CD4-positive, CD25-positive, alpha-beta regulatory T cell (primary cell): Measurements from ENCODE around the gene CABP4. TPM values are rescaled to one million over a fixed set of nuclear protein-coding genes. Genes with fewer than 3 reads are reported as not detected.

ENCODE experiments used
- ATAC-seq, 2 donors: fragments of 150-1000 bp; cut with Tn5 transposase; one replicate each; pipeline ENCODE4 v1.10.0; 2021; ENCODE audit warnings: low read depth in 2 of 2, moderate number of reproducible peaks in 2 of 2, moderate library complexity in 1 of 2
- DNase-seq, 3 donors: peaks; one replicate each; pipeline versions ENCODE4 v3.0.0 to v3.0.0-alpha.2; 2012 to 2022; ENCODE audit warnings: mixed read lengths in 1 of 3
- H3K27ac ChIP-seq: one replicate; pipeline ENCODE4 v1.7.0; 2013; ENCODE audit warnings: mild to moderate bottlenecking, low read length; ENCODE audit not compliant: insufficient read depth, poor library complexity, severe bottlenecking
- H3K27me3 ChIP-seq: one replicate; pipeline ENCODE4 v1.7.0; 2013; ENCODE audit warnings: low read length; ENCODE audit not compliant: control insufficient read depth, insufficient read depth
- H3K36me3 ChIP-seq: one replicate; pipeline ENCODE4 v1.7.0; 2013; ENCODE audit warnings: mild to moderate bottlenecking, low read length, moderate library complexity; ENCODE audit not compliant: control insufficient read depth, insufficient read depth
- H3K4me1 ChIP-seq: 2 replicates; pipeline ENCODE4 v1.7.0; 2013; ENCODE audit warnings: mild to moderate bottlenecking, low read length; ENCODE audit not compliant: insufficient read depth, control insufficient read depth, poor library complexity, severe bottlenecking
- H3K4me3 ChIP-seq: one replicate; pipeline ENCODE4 v1.7.0; 2013; ENCODE audit warnings: low read depth, mild to moderate bottlenecking, low read length, moderate library complexity
- H3K9me3 ChIP-seq, 2 experiments: 1 replicate in 1 of 2; 2 replicates in 1 of 2; pipeline ENCODE4 v1.7.0; 2013; ENCODE audit warnings: low read length in 2 of 2, mild to moderate bottlenecking in 1 of 2, moderate library complexity in 1 of 2; ENCODE audit not compliant: control insufficient read depth in 2 of 2
- H3K27ac Mint-ChIP-seq, 3 donors: one replicate each; pipeline ENCODE4 v1.8.0; 2020 to 2022; ENCODE audit warnings: mild to moderate bottlenecking in 3 of 3, mixed read lengths in 3 of 3, moderate library complexity in 2 of 3
- H3K27me3 Mint-ChIP-seq: one replicate; pipeline ENCODE4 v1.8.0; 2022; ENCODE audit warnings: mild to moderate bottlenecking, mixed read lengths
- H3K36me3 Mint-ChIP-seq: one replicate; pipeline ENCODE4 v1.8.0; 2020; ENCODE audit warnings: mixed read lengths
- H3K4me1 Mint-ChIP-seq, 4 donors: one replicate each; pipeline ENCODE4 v1.8.0; 2020 to 2022; ENCODE audit warnings: mixed read lengths in 4 of 4, mild to moderate bottlenecking in 1 of 4
- H3K4me3 Mint-ChIP-seq, 4 donors: one replicate each; pipeline ENCODE4 v1.8.0; 2020 to 2022; ENCODE audit warnings: mild to moderate bottlenecking in 4 of 4, mixed read lengths in 4 of 4, moderate library complexity in 3 of 4
- H3K9me3 Mint-ChIP-seq, 7 donors: one replicate each; pipeline ENCODE4 v1.8.0; 2020 to 2022; ENCODE audit warnings: mixed read lengths in 7 of 7, mild to moderate bottlenecking in 3 of 7, moderate library complexity in 2 of 7
- polyA plus RNA-seq, 4 donors: library from polyadenylated mRNA; unstranded; fragments of 300-500 nt; fragmentation: Illumina TruSeq; gene quantifications; one replicate each; pipeline ENCODE4 v1.2.3, GENCODE V29; 2021
- total RNA-seq: library from RNA; stranded (reverse); gene quantifications from one replicate; pipeline ENCODE4 v1.2.3, GENCODE V29; 2022

The CABP4 gene
- total and polyA plus RNA-seq, 5 donors from 2014 or later: 0.57 to 13.2 (median 0.96) TPM

DNA sequence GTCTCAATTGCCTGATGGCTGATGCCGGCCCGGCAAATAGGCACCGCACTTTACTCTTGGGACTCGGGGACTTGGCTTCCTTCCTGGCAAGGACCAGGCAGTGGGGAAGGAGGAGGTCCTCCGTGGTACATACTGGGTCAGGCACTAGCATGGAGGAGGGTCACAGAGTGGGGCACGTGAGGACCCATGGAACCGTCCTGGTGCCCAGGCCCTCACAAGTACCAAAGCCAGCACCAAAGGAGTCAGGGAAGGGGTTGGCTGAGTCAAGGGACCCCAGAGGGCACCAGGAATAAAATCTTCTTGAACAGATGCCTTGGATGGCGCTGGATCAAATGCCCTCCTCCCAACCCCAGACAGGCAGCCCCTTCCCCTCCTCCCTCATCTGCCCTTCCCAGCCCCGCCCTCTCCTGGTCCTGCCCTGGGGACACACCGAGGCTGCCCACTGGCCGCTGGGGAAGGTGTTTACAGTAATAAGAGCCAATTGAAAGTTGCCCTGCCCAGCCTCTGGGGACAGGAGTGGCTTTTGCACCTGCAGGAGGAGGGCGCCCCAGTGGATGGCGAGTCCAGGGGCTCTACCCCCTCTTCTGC is 45.3 kb upstream of the CABP4 start:
- H3K4me1 Mint-ChIP-seq: peaks cover 15 to 93% (median 45%) of the 10 kb centered on the region in 4 donors
- Histone ChIP-seq H3K27me3 (no peaks in the 10 kb centered on the region), H3K4me1 (peaks cover 96% of the 10 kb centered on the region), H3K27ac (peak overlapping the region; percentile 87), H3K9me3 (no peaks in the 10 kb centered on the region), H3K4me3 (peak overlapping the region; percentile 57), H3K36me3 (peaks cover 20% of the 10 kb centered on the region)
- peaks cover 20% of the 10 kb centered on the region for H3K36me3 Mint-ChIP-seq
- H3K27me3 Mint-ChIP-seq: no peaks in the 10 kb centered on the region
- H3K9me3 Mint-ChIP-seq: no peaks in the 10 kb centered on the region
- peak overlapping the region; percentile 89 to 99 (median 94) for H3K4me3 Mint-ChIP-seq
- DNase-seq: no peak
- H3K27ac Mint-ChIP-seq: peak overlapping the region; percentile 94 to 99 (median 95)
- ATAC-seq: no peak

- Histone ChIP-seq H3K27ac (peak overlapping the region; percentile 87), H3K27me3 (no peaks in the 10 kb centered on the region), H3K4me3 (no peak overlapping the region), H3K36me3 (peaks cover 20% of the 10 kb centered on the region), H3K9me3 (no peaks in the 10 kb centered on the region), H3K4me1 (peaks cover 96% of the 10 kb centered on the region)
- Mint-ChIP-seq H3K36me3 (peaks cover 16% of the 10 kb centered on the region), H3K4me3 (peak overlapping the region; percentile 89 to 99 (median 94)), H3K9me3 (no peaks in the 10 kb centered on the region), H3K27ac (peak overlapping the region; percentile 94 to 99 (median 95)), H3K27me3 (no peaks in the 10 kb centered on the region), H3K4me1 (peaks cover 15 to 93% (median 46%) of the 10 kb centered on the region in 4 donors)
- no peak for DNase-seq
- no peak for ATAC-seq
Measured at GRCh38 chr11:67410369-67410831, 44.8 kb upstream of the CABP4 start.

DNA sequence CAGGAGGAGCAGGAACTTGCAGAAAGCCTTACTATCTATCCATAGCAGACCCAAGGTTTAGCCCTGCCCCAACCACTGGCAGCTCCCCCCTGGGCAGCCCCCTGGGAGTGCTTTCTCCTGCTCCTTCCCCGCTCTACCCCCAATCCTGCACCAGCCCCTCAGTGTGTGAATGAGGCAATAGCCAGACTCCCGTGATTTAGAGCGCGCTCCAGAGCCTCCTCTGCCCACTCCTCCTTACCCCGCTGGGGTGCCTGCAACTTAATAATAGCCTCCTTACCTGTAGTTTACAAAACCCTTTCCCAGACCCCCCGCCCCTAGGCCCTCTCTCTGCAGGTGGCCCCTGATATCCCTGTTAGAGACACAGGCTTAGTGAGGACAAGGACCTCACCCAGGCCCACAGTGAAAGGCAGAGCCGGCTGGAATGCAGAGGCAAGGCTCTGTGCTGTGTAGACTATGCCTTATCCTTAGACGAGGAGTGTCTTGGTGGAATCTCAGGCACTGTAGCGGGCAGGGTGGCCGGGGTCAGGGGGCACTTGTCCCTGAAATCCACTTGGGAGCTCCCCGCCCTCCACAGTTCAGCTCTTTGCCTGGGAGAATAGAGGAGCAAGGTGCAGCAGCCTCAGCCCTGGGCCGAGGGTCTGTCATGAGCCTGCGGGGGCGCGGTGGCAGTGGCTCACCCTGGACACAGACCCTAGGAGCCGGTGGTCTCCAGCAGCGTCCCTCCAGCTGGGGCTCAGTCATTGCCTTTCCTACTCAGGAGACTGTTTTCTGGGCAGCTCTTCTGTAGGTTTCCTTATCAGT is 44.0 kb upstream of the CABP4 start:
- H3K4me1 ChIP-seq: peaks cover 93% of the 10 kb centered on the region
- no peaks in the 10 kb centered on the region for H3K9me3 Mint-ChIP-seq
- H3K27ac ChIP-seq: peak overlapping the region; percentile 57

DNA sequence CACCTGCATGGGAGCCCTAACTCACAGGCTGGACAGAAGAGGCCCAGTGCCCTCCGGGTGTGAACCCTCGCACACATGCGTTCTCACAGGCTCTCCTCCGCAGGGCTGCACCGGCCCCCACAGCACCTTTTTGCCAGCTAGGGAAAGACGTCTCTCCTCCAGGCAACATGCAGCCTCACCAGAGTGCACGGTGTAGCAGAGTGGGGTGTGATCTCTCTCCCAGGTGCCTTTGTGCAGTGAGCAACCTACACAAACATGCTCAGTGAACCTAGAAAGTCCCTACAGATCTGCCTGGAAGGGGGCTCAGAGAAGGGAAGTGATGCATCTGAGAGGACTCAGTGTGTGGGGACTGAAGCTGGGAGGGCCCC is 43.4 kb upstream of the CABP4 start:
- Mint-ChIP-seq H3K4me3 (peak overlapping the region in 3 of 4 donors; percentile 36 to 97 (median 43)), H3K27ac (peak overlapping the region in 2 of 3 donors; percentile 92 to 95)
- no peak for ATAC-seq

More for the DNA sequence above, 44.0 kb upstream of the CABP4 start:
- Mint-ChIP-seq H3K27ac (peak overlapping the region; percentile 25 to 95 (median 92)), H3K27me3 (no peaks in the 10 kb centered on the region), H3K36me3 (peaks cover 15% of the 10 kb centered on the region), H3K4me3 (peak overlapping the region; percentile 55 to 99 (median 94)), H3K4me1 (peaks cover 15 to 88% (median 46%) of the 10 kb centered on the region in 4 donors)
- Histone ChIP-seq H3K9me3 (no peaks in the 10 kb centered on the region), H3K36me3 (peaks cover 15% of the 10 kb centered on the region), H3K27me3 (no peaks in the 10 kb centered on the region), H3K4me3 (no peak overlapping the region)
- ATAC-seq: no peak
- DNase-seq: no peak

GRCh38 chr11:67412495-67413179 is 42.5 kb upstream of the CABP4 start:
- H3K4me3 Mint-ChIP-seq: peak overlapping the region; percentile 24 to 97 (median 64)

More for the DNA sequence above, 43.4 kb upstream of the CABP4 start:
- Histone ChIP-seq H3K27me3 (no peaks in the 10 kb centered on the region), H3K4me3 (no peak overlapping the region), H3K27ac (peak overlapping the region; percentile 57), H3K36me3 (peaks cover 12% of the 10 kb centered on the region), H3K9me3 (no peaks in the 10 kb centered on the region), H3K4me1 (peaks cover 93% of the 10 kb centered on the region)
- Mint-ChIP-seq H3K27me3 (no peaks in the 10 kb centered on the region), H3K9me3 (no peaks in the 10 kb centered on the region), H3K36me3 (peaks cover 15% of the 10 kb centered on the region), H3K4me1 (peaks cover 18 to 90% (median 48%) of the 10 kb centered on the region in 4 donors)
- no peak for DNase-seq

DNA sequence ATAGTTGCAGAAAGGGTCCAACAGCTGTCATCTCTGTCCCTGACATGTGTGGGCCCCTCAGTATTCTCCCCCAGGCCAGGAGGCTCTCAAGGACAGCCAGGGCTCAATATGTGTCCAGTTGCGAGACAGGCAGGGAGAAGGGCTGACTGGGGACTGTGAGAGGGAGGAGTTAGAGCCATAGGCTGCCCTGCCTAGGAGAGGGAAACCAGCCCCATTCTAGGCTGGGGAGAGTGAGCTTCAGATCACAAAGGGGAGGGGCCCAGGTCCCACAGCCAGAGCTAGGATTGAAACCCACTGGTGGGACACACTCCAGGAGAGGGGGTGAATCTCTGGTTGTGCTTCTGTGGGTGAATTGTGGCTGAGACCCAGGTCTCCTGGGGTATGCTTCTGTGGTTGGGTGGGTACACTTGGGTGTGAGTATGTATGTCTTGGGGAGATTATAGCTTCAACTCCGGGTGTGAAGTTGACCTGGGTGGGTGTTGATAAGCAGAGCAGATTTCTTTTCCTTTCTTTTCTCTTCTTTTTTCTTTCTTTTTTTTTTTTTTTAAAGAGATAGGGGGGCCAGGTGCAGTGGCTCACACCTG is 41.8 kb upstream of the CABP4 start:
- peak overlapping the region; percentile 12 to 97 (median 58) for H3K4me3 Mint-ChIP-seq

More at GRCh38 chr11:67412495-67413179, 42.5 kb upstream of the CABP4 start:
- H3K9me3 ChIP-seq: no peaks in the 10 kb centered on the region
- Mint-ChIP-seq H3K27me3 (no peaks in the 10 kb centered on the region), H3K4me1 (peaks cover 12 to 88% (median 42%) of the 10 kb centered on the region in 4 donors), H3K36me3 (peaks cover 8% of the 10 kb centered on the region), H3K27ac (peak overlapping the region; percentile 65 to 95 (median 79)), H3K9me3 (no peaks in the 10 kb centered on the region)
- peak overlapping the region; percentile 35 for H3K27ac ChIP-seq
- ATAC-seq (no peak), DNase-seq (no peak)
- H3K4me1 ChIP-seq: peaks cover 93% of the 10 kb centered on the region
- H3K36me3 ChIP-seq: peaks cover 7% of the 10 kb centered on the region
- H3K27me3 ChIP-seq: no peaks in the 10 kb centered on the region
- H3K4me3 ChIP-seq: no peak overlapping the region

More for the DNA sequence above, 41.8 kb upstream of the CABP4 start:
- peaks cover 93% of the 10 kb centered on the region for H3K4me1 ChIP-seq
- Mint-ChIP-seq H3K27ac (peak overlapping the region; percentile 62 to 66 (median 65)), H3K4me1 (peaks cover 5 to 88% (median 36%) of the 10 kb centered on the region in 4 donors), H3K27me3 (no peaks in the 10 kb centered on the region), H3K36me3 (peaks cover 6% of the 10 kb centered on the region), H3K9me3 (no peaks in the 10 kb centered on the region)
- no peak overlapping the region for H3K4me3 ChIP-seq
- H3K9me3 ChIP-seq: no peaks in the 10 kb centered on the region
- no peaks in the 10 kb centered on the region for H3K27me3 ChIP-seq
- peak overlapping the region; percentile 35 for H3K27ac ChIP-seq
- H3K36me3 ChIP-seq: peaks cover 4% of the 10 kb centered on the region
- no peak for DNase-seq
- ATAC-seq: no peak
